ENCODE data around the gene CAB39. TPM values are rescaled to one million over a fixed set of nuclear protein-coding genes. Genes with fewer than 3 reads are reported as not detected.

Gene CAB39
- total and polyA plus RNA-seq, 2 donors (not counting 1 experiment from before 2014, with no cell fraction given) = 21.7 to 75.7 TPM

- H3K9ac ChIP-seq (ENCODE audit: low read length) = no peak overlapping the region
- H3K27ac ChIP-seq (ENCODE audit: low read length in 2 of 2) = no peak overlapping the region
- no peak for ATAC-seq (ENCODE audit: low read depth)
- H3K79me2 ChIP-seq (ENCODE audit: control insufficient read depth, insufficient read depth, low read length) = no peaks in the 10 kb centered on the region
- H3K36me3 ChIP-seq (replicated peaks in 1 of 2; ENCODE audit: control extremely low read depth in 1 of 2, control insufficient read depth in 1 of 2, extremely low read depth in 1 of 2, insufficient read depth in 2 of 2, low read length in 1 of 2) = peaks cover 19 to 55% of the 10 kb centered on the region in 2 experiments
- H3K27me3 Mint-ChIP-seq = no peaks in the 10 kb centered on the region
- H2AFZ ChIP-seq (ENCODE audit: insufficient read depth, low read depth, low read length, poor library complexity, severe bottlenecking) = no peak overlapping the region
- DNase-seq = no peak
- no peak overlapping the region for H3K4me2 ChIP-seq (replicated peaks; ENCODE audit: low read depth, low read length, poor library complexity, severe bottlenecking)
- WGBS (ENCODE audit: insufficient coverage) = 94% methylated on average over 2 of the region's 6 CpGs
- no peaks in the 10 kb centered on the region for H3K9me3 Mint-ChIP-seq (ENCODE audit: insufficient read depth)
- no peak overlapping the region for H3K4me3 ChIP-seq (ENCODE audit: control extremely low read depth in 1 of 5, extremely low read depth in 1 of 5, insufficient read depth in 1 of 5, low read depth in 2 of 5, low read length in 4 of 5)
- ChIA-PET POLR2A (no interaction called here), CTCF (interaction anchor here (1.0 to 2.1 kb wide), 4 partner anchors 12 to 241 kb away, joined by 3 to 6 read pairs (median 4); no protein-coding TSS in a partner anchor)
- H3K9me3 ChIP-seq (ENCODE audit: control extremely low read depth in 1 of 3, control insufficient read depth in 2 of 3, insufficient read depth in 1 of 3, low read length in 2 of 3) = no peaks in the 10 kb centered on the region
- H4K20me1 ChIP-seq (ENCODE audit: control insufficient read depth, insufficient read depth, low read length, poor library complexity, severe bottlenecking) = no peaks in the 10 kb centered on the region
- H3K4me1 ChIP-seq (ENCODE audit: control insufficient read depth in 2 of 2, insufficient read depth in 2 of 2, low read length in 2 of 2) = no peaks in the 10 kb centered on the region
- no peak overlapping the region for H3K4me3 Mint-ChIP-seq
- intact Hi-C loops (cut with micrococcal nuclease) = no loop called here
- no peak overlapping the region for H3K27ac Mint-ChIP-seq
- H3K4me1 Mint-ChIP-seq = no peaks in the 10 kb centered on the region
- H3K27me3 ChIP-seq (replicated peaks in 1 of 4; ENCODE audit: control extremely low read depth in 1 of 4, control insufficient read depth in 3 of 4, insufficient read depth in 4 of 4, low read length in 3 of 4) = no peaks in the 10 kb centered on the region
- TF ChIP-seq CTCF (IDR thresholded peaks at IDR 0.05) (no peak), EZH2 (IDR thresholded peaks at IDR 0.05; ENCODE audit: borderline replicate concordance, insufficient read depth, low read depth, low read length, poor library complexity, severe bottlenecking) (no peak)
These were observed 99.4 kb downstream of the CAB39 start for GRCh38 chr2:230812033-230812432.

- no peaks in the 10 kb centered on the region for H3K9me3 ChIP-seq (ENCODE audit: control extremely low read depth in 1 of 3, control insufficient read depth in 2 of 3, insufficient read depth in 1 of 3, low read length in 2 of 3)
- H3K27me3 ChIP-seq (replicated peaks in 1 of 4; ENCODE audit: control extremely low read depth in 1 of 4, control insufficient read depth in 3 of 4, insufficient read depth in 4 of 4, low read length in 3 of 4) = no peaks in the 10 kb centered on the region
- no peak overlapping the region for H3K4me2 ChIP-seq (replicated peaks; ENCODE audit: low read depth, low read length, poor library complexity, severe bottlenecking)
- H3K9ac ChIP-seq (ENCODE audit: low read length) = no peak overlapping the region
- no peak overlapping the region for H3K4me3 Mint-ChIP-seq
- peaks cover 18 to 78% of the 10 kb centered on the region in 2 experiments for H3K36me3 ChIP-seq (replicated peaks in 1 of 2; ENCODE audit: control extremely low read depth in 1 of 2, control insufficient read depth in 1 of 2, extremely low read depth in 1 of 2, insufficient read depth in 2 of 2, low read length in 1 of 2)
- H3K4me3 ChIP-seq (ENCODE audit: control extremely low read depth in 1 of 5, extremely low read depth in 1 of 5, insufficient read depth in 1 of 5, low read depth in 2 of 5, low read length in 4 of 5) = no peak overlapping the region
- TF ChIP-seq CTCF (IDR thresholded peaks at IDR 0.05) = peak; percentile 30
- no peak for TF ChIP-seq EZH2 (IDR thresholded peaks at IDR 0.05; ENCODE audit: borderline replicate concordance, insufficient read depth, low read depth, low read length, poor library complexity, severe bottlenecking)
- no peak overlapping the region for H3K27ac ChIP-seq (ENCODE audit: low read length in 2 of 2)
- DNase-seq (no peak), ATAC-seq (ENCODE audit: low read depth) (no peak)
- H2AFZ ChIP-seq (ENCODE audit: insufficient read depth, low read depth, low read length, poor library complexity, severe bottlenecking) = no peak overlapping the region
- no peaks in the 10 kb centered on the region for H3K4me1 Mint-ChIP-seq
- no peaks in the 10 kb centered on the region for H4K20me1 ChIP-seq (ENCODE audit: control insufficient read depth, insufficient read depth, low read length, poor library complexity, severe bottlenecking)
- no peak overlapping the region for H3K27ac Mint-ChIP-seq
- H3K4me1 ChIP-seq (ENCODE audit: control insufficient read depth in 2 of 2, insufficient read depth in 2 of 2, low read length in 2 of 2) = no peaks in the 10 kb centered on the region
- no peaks in the 10 kb centered on the region for H3K27me3 Mint-ChIP-seq
- ChIA-PET CTCF (interaction anchor here (1.5 kb wide), 1 partner anchor 199 kb away, joined by 4 read pairs; no protein-coding TSS in a partner anchor), POLR2A (no interaction called here)
- WGBS (ENCODE audit: insufficient coverage) = 90% methylated on average over 2 of the region's 2 CpGs
- H3K9me3 Mint-ChIP-seq (ENCODE audit: insufficient read depth) = no peaks in the 10 kb centered on the region
- intact Hi-C loops (cut with micrococcal nuclease) = no loop called here
- H3K79me2 ChIP-seq (ENCODE audit: control insufficient read depth, insufficient read depth, low read length) = no peaks in the 10 kb centered on the region
These were observed 102.0 kb downstream of the CAB39 start for GRCh38 chr2:230814616-230815015.

Measured in B cell (primary cell).